OCI-LY7 (cell line): ENCODE measurements around the gene TOM1L2. TPM values are rescaled to one million over a fixed set of nuclear protein-coding genes. Genes with fewer than 3 reads are reported as not detected.

Experiments used
- BruUV-seq: library from RNA; stranded (reverse); fragments of 400-500 nt; replicated peaks from 2 replicates; lab custom pipeline; 2021; lab: Mats Ljungman, UMichigan
- CTCF ChIA-PET: fragments of 300-600 bp; sonication (Branson Sonifier 250); formaldehyde crosslinking; loops from one replicate; lab custom pipeline; 2022; ENCODE audit warnings: antibody characterized with exemption; ENCODE audit not compliant: unreplicated experiment; lab: Charles Lee
- POLR2A ChIA-PET: fragments of 300-600 bp; sonication (Branson Sonifier 250); formaldehyde crosslinking; loops from one replicate; lab custom pipeline; 2022; ENCODE audit warnings: antibody characterized with exemption; lab: Charles Lee
- DNase-seq: peaks from one replicate; pipeline ENCODE4 v3.0.0-alpha.2; 2015; ENCODE audit warnings: low spot score
- H2AFZ ChIP-seq: fragments of 200-600 bp; sonication (generic), shearing (Covaris generic); 2 replicates; pipeline ENCODE4 v1.6.1; 2014; ENCODE audit warnings: mild to moderate bottlenecking, antibody characterized with exemption, low read length, moderate library complexity
- H3K27ac ChIP-seq: fragments of 200-600 bp; sonication (generic); 2 replicates; pipeline ENCODE4 v1.5.1; 2014; ENCODE audit warnings: mixed run types, low read depth, mild to moderate bottlenecking, moderate library complexity, low read length, inconsistent platforms; ENCODE audit not compliant: poor library complexity, severe bottlenecking
- H3K36me3 ChIP-seq: fragments of 200-600 bp; sonication (generic); 2 replicates; pipeline ENCODE4 v1.6.1; 2014; ENCODE audit warnings: mild to moderate bottlenecking, antibody characterized with exemption, low read length, moderate library complexity, mixed read lengths; ENCODE audit not compliant: insufficient read depth
- H3K4me1 ChIP-seq: fragments of 200-600 bp; sonication (generic); 2 replicates; pipeline ENCODE4 v1.5.1; 2014; ENCODE audit warnings: mild to moderate bottlenecking, low read length; ENCODE audit not compliant: insufficient read depth, poor library complexity, severe bottlenecking
- H3K4me2 ChIP-seq: fragments of 200-600 bp; sonication (generic); 2 replicates; pipeline ENCODE4 v1.6.1; 2014; ENCODE audit warnings: mild to moderate bottlenecking, low read length
- H3K4me3 ChIP-seq: fragments of 200-600 bp; sonication (generic); 2 replicates; pipeline ENCODE4 v1.5.1; 2014; ENCODE audit warnings: mild to moderate bottlenecking, low read depth, low read length; ENCODE audit not compliant: poor library complexity, severe bottlenecking
- H3K79me2 ChIP-seq: fragments of 200-600 bp; sonication (generic); 2 replicates; pipeline ENCODE4 v1.6.1; 2016; ENCODE audit warnings: low read depth, mild to moderate bottlenecking, low read length, moderate library complexity, mixed read lengths; ENCODE audit not compliant: insufficient read depth
- H3K9me2 ChIP-seq: fragments of 200-600 bp; sonication (generic); 2 replicates; pipeline ENCODE4 v1.6.1; 2016; ENCODE audit warnings: mild to moderate bottlenecking, low read length, mixed read lengths; ENCODE audit not compliant: insufficient read depth
- H3K9me3 ChIP-seq: fragments of 200-600 bp; sonication (generic); 2 replicates; pipeline ENCODE4 v1.6.1; 2014; ENCODE audit warnings: mild to moderate bottlenecking, mixed run types, low read length, mixed read lengths
- H4K20me1 ChIP-seq: fragments of 200-600 bp; sonication (generic); 2 replicates; pipeline ENCODE4 v1.6.1; 2014; ENCODE audit warnings: mild to moderate bottlenecking, antibody characterized with exemption, low read length, moderate library complexity, mixed read lengths; ENCODE audit not compliant: insufficient read depth
- EZH2phosphoT487 ChIP-seq: fragments of 200-600 bp; sonication (generic); IDR thresholded peaks from 2 replicates; pipeline ENCODE4 v1.6.1; 2018; ENCODE audit warnings: low read depth, borderline replicate concordance, mild to moderate bottlenecking, mixed run types, antibody characterized with exemption, low read length, moderate library complexity, mixed read lengths
- intact Hi-C: fragments of 100-400 bp; cut with micrococcal nuclease; formaldehyde crosslinking; loops from one replicate; pipeline ENCODE4 v1.10.0; 2022; ENCODE audit not compliant: unreplicated experiment
- total RNA-seq, 2 experiments: library from RNA; depleted of rRNA in 1 of 2; stranded (reverse); fragments of >200 nt in 1 of 2; shearing (Covaris generic) in 1 of 2; gene quantifications; 2 replicates each; pipeline ENCODE4 v1.2.3, GENCODE V29; 2014 to 2022
- TF ChIP-seq, protein P1 (sequence below): fragments of 200-600 bp; sonication (generic); conservative IDR thresholded peaks from 2 replicates; pipeline ENCODE4 v1.5.1; 2014; ENCODE audit warnings: mild to moderate bottlenecking, antibody characterized with exemption, low read length, moderate library complexity, mixed read lengths

The TOM1L2 gene
- total RNA-seq, 2 experiments from 2014 or later: 4.9 to 14.3 TPM

GRCh38 chr17:17810084-17810894 lies 161.9 kb downstream of the TOM1L2 start:
- Histone ChIP-seq H3K79me2 (no peaks in the 10 kb centered on the region), H4K20me1 (no peaks in the 10 kb centered on the region), H3K9me2 (no peaks in the 10 kb centered on the region), H2AFZ (no peak overlapping the region), H3K4me1 (peaks cover 20% of the 10 kb centered on the region), H3K36me3 (peaks cover 53% of the 10 kb centered on the region), H3K27ac (no peak overlapping the region), H3K9me3 (no peaks in the 10 kb centered on the region), H3K4me2 (no peak overlapping the region), H3K4me3 (no peak overlapping the region)
- BruUV-seq: no TSS peak
- TF ChIP-seq, protein P1, sequence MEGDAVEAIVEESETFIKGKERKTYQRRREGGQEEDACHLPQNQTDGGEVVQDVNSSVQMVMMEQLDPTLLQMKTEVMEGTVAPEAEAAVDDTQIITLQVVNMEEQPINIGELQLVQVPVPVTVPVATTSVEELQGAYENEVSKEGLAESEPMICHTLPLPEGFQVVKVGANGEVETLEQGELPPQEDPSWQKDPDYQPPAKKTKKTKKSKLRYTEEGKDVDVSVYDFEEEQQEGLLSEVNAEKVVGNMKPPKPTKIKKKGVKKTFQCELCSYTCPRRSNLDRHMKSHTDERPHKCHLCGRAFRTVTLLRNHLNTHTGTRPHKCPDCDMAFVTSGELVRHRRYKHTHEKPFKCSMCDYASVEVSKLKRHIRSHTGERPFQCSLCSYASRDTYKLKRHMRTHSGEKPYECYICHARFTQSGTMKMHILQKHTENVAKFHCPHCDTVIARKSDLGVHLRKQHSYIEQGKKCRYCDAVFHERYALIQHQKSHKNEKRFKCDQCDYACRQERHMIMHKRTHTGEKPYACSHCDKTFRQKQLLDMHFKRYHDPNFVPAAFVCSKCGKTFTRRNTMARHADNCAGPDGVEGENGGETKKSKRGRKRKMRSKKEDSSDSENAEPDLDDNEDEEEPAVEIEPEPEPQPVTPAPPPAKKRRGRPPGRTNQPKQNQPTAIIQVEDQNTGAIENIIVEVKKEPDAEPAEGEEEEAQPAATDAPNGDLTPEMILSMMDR: no peak
- no peak for TF ChIP-seq EZH2phosphoT487
- DNase-seq: no peak
- intact Hi-C loops: no loop called here
- CTCF ChIA-PET: no interaction called here
- POLR2A ChIA-PET: interaction anchor here (0.5 kb wide), 1 partner anchor 64 kb away, joined by 5 read pairs; no protein-coding TSS in a partner anchor

DNA sequence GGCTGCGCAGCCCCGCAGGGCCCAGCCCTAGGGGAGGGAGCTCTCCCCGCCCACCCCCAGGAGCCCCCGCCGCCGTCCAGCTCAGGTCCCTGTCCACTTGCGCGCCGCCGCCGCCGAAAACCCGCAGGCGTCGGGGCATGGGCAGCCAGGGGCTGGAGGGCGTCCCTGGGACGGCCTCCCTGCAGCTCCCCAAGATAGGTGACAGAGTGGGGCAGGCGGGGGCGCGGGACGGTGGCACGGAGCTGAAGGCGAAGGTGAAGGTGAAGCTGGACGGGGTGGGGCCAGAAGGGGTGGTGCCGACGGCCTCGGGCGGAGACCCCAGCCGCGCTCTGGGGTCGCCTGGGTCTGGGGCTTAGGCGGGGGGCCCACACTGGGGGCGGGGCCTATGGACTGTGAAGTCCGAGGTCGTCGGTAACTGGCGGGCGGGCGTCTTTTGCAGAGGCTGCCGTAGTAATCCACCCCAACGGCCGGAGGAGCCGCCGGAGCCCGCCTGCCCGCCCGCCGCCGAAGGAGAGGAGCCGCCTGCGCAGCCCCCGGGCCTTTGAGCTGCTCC lies 162.6 kb downstream of the TOM1L2 start:
- Histone ChIP-seq H3K4me3 (no peak overlapping the region), H3K9me3 (no peaks in the 10 kb centered on the region), H4K20me1 (no peaks in the 10 kb centered on the region), H3K79me2 (no peaks in the 10 kb centered on the region), H3K4me1 (peaks cover 20% of the 10 kb centered on the region), H3K27ac (no peak overlapping the region), H3K36me3 (peaks cover 46% of the 10 kb centered on the region), H2AFZ (no peak overlapping the region), H3K4me2 (peak overlapping the region; percentile 34; the same call in 1 of the 2 replicates), H3K9me2 (no peaks in the 10 kb centered on the region)
- POLR2A ChIA-PET: interaction anchor here (0.5 kb wide), 1 partner anchor 64 kb away, joined by 5 read pairs; no protein-coding TSS in a partner anchor
- TF ChIP-seq, protein P1: no peak
- CTCF ChIA-PET: no interaction called here
- no TSS peak for BruUV-seq
- DNase-seq: no peak
- intact Hi-C loops: no loop called here
